ENCODE results near the gene GUCY2D.

- TF ChIP-seq EZH2phosphoT487 (IDR thresholded peaks at IDR 0.05; ENCODE audit: low read length) (no peak), CTCF (IDR thresholded peaks at IDR 0.05; ENCODE audit: low read length) (peak; percentile 71)
These were observed 39.0 kb downstream of the GUCY2D start for GRCh38 chr17:8041249-8041928.
